Gastroesophageal sphincter (tissue), 3 donors: ENCODE measurements around the gene RAI1.

ENCODE experiments used
- CTCF ChIP-seq, 4 experiments: fragments of 200-600 bp in 2 of 4; fragments of 450-650 bp in 2 of 4; sonication (generic) in 1 of 4; IDR thresholded peaks; one replicate each; pipeline ENCODE4 v1.5.1; 2017 to 2019; ENCODE audit warnings: antibody characterized with exemption in 4 of 4, mild to moderate bottlenecking in 2 of 4, moderate library complexity in 2 of 4
- POLR2A ChIP-seq, 2 donors: fragments of 450-650 bp; IDR thresholded peaks; one replicate each; pipeline ENCODE4 v1.6.1; 2017; ENCODE audit warnings: antibody characterized with exemption in 2 of 2, mild to moderate bottlenecking in 2 of 2, moderate library complexity in 1 of 2
- POLR2AphosphoS5 ChIP-seq: sonication (generic); formaldehyde crosslinking; IDR thresholded peaks from one replicate; pipeline ENCODE4 v1.6.1; 2017; ENCODE audit warnings: antibody characterized with exemption

- no peak for TF ChIP-seq POLR2AphosphoS5
- TF ChIP-seq CTCF (IDR thresholded peaks at IDR 0.05): no peak
- TF ChIP-seq POLR2A (IDR thresholded peaks at IDR 0.05): no peak
Measured at GRCh38 chr17:17847118-17847689, 165.9 kb downstream of the RAI1 start.
